WTC11 (cell line): ENCODE results near the gene PHF12. TPM values are rescaled to one million over a fixed set of nuclear protein-coding genes. Genes with fewer than 3 reads are reported as not detected.

Source experiments
- ATAC-seq: fragments of 200-7000 bp; cut with Tn5 transposase; 2 replicates; pipeline ENCODE4 v1.10.0; 2021; ENCODE audit warnings: mild to moderate bottlenecking, moderate library complexity
- CTCF ChIA-PET: fragments of 300-600 bp; sonication (Branson Sonifier 250); formaldehyde crosslinking; loops from one replicate; lab custom pipeline; 2021; ENCODE audit warnings: antibody characterized with exemption; lab: Charles Lee
- POLR2A ChIA-PET: fragments of 350-600 bp; sonication (Branson Sonifier 250); formaldehyde crosslinking; loops from one replicate; lab custom pipeline; 2021; ENCODE audit warnings: antibody characterized with exemption; lab: Charles Lee
- DNase-seq: peaks from one replicate; pipeline ENCODE4 v3.0.0; 2021; ENCODE audit warnings: low spot score
- H3K27ac Mint-ChIP-seq: 2 replicates; pipeline ENCODE4 v1.8.0; 2021; ENCODE audit warnings: mixed read lengths
- H3K27me3 Mint-ChIP-seq: 2 replicates; pipeline ENCODE4 v1.8.0; 2021; ENCODE audit warnings: low read depth, mild to moderate bottlenecking, moderate library complexity, mixed read lengths
- H3K36me3 Mint-ChIP-seq: 2 replicates; pipeline ENCODE4 v1.8.0; 2021; ENCODE audit warnings: mixed read lengths
- H3K4me1 Mint-ChIP-seq: 2 replicates; pipeline ENCODE4 v1.8.0; 2022; ENCODE audit warnings: mixed read lengths
- H3K4me3 Mint-ChIP-seq: 2 replicates; pipeline ENCODE4 v1.8.0; 2021; ENCODE audit warnings: mild to moderate bottlenecking, moderate library complexity, mixed read lengths
- H3K9me3 Mint-ChIP-seq: 2 replicates; pipeline ENCODE4 v1.8.0; 2021; ENCODE audit warnings: mixed read lengths
- ELF4 ChIP-seq: sonication (generic); formaldehyde crosslinking; IDR thresholded peaks from 2 replicates; pipeline ENCODE4 v1.8.1; 2022; ENCODE audit warnings: low read depth, mild to moderate bottlenecking, moderate library complexity, missing genetic modification reagents
- GABPB1 ChIP-seq: sonication (generic); formaldehyde crosslinking; IDR thresholded peaks from 2 replicates; pipeline ENCODE4 v1.8.1; 2023; ENCODE audit warnings: mild to moderate bottlenecking, missing genetic modification reagents
- JAZF1 ChIP-seq: fragments of 250-450 bp; sonication (Bioruptor Pico); IDR thresholded peaks from 2 replicates; pipeline ENCODE4 v1.9.0; 2021; ENCODE audit warnings: moderate library complexity, mild to moderate bottlenecking, inconsistent platforms
- NR3C1 ChIP-seq: sonication (generic); formaldehyde crosslinking; conservative IDR thresholded peaks from 2 replicates; pipeline ENCODE4 v1.8.1; 2023; ENCODE audit warnings: low read depth, mild to moderate bottlenecking, missing genetic modification reagents
- RELA ChIP-seq: sonication (generic); formaldehyde crosslinking; IDR thresholded peaks from 2 replicates; pipeline ENCODE4 v1.8.1; 2022; ENCODE audit warnings: missing genetic modification reagents, mild to moderate bottlenecking, borderline replicate concordance
- SOX15 ChIP-seq: fragments of 250-450 bp; sonication (Bioruptor Pico); IDR thresholded peaks from 2 replicates; pipeline ENCODE4 v1.9.0; 2021; ENCODE audit warnings: mild to moderate bottlenecking
- ZNF263 ChIP-seq: sonication (generic); formaldehyde crosslinking; IDR thresholded peaks from 2 replicates; pipeline ENCODE4 v1.8.1; 2022; ENCODE audit warnings: low read depth, mild to moderate bottlenecking, moderate library complexity, missing genetic modification reagents
- ZNF396 ChIP-seq: fragments of 250-450 bp; sonication (Bioruptor Pico); IDR thresholded peaks from 2 replicates; pipeline ENCODE4 v1.8.0; 2021; ENCODE audit warnings: mild to moderate bottlenecking, moderate library complexity, borderline replicate concordance
- ZNF416 ChIP-seq: fragments of 250-450 bp; sonication (Bioruptor Pico); IDR thresholded peaks from 2 replicates; pipeline ENCODE4 v1.9.0; 2021; ENCODE audit warnings: mild to moderate bottlenecking, inconsistent platforms
- ZNF423 ChIP-seq: fragments of 250-450 bp; sonication (Bioruptor Pico); IDR thresholded peaks from 2 replicates; pipeline ENCODE4 v2.1.2; 2022; ENCODE audit warnings: mild to moderate bottlenecking, moderate library complexity
- total RNA-seq: library from RNA; stranded (reverse); gene quantifications from 3 replicates; pipeline ENCODE4 v1.2.3, GENCODE V29; 2021
- TF ChIP-seq, protein P1 (sequence below): sonication (generic); formaldehyde crosslinking; IDR thresholded peaks from 2 replicates; pipeline ENCODE4 v1.8.1; 2023; ENCODE audit warnings: mild to moderate bottlenecking, missing genetic modification reagents, borderline replicate concordance
- TF ChIP-seq, protein P2 (sequence below): fragments of 250-450 bp; sonication (Bioruptor Pico); IDR thresholded peaks from 2 replicates; pipeline ENCODE4 v1.9.0; 2021; ENCODE audit warnings: moderate library complexity, mild to moderate bottlenecking, inconsistent platforms, borderline replicate concordance
- TF ChIP-seq, protein P3 (sequence below): sonication (generic); formaldehyde crosslinking; IDR thresholded peaks from 2 replicates; pipeline ENCODE4 v1.8.1; 2023; ENCODE audit warnings: mild to moderate bottlenecking, missing genetic modification reagents, moderate library complexity
- TF ChIP-seq, protein P4 (sequence below): sonication (generic); formaldehyde crosslinking; IDR thresholded peaks from 2 replicates; pipeline ENCODE4 v1.8.1; 2022; ENCODE audit warnings: low read depth, missing genetic modification reagents, borderline replicate concordance
- TF ChIP-seq, protein P5 (sequence below): sonication (generic); formaldehyde crosslinking; conservative IDR thresholded peaks from 2 replicates; pipeline ENCODE4 v1.8.1; 2022; ENCODE audit warnings: mild to moderate bottlenecking, missing genetic modification reagents
- TF ChIP-seq, protein P6 (sequence below): sonication (generic); formaldehyde crosslinking; IDR thresholded peaks from 2 replicates; pipeline ENCODE4 v1.8.1; 2023; ENCODE audit warnings: mild to moderate bottlenecking, missing genetic modification reagents
- TF ChIP-seq, protein P7 (sequence below): sonication (generic); formaldehyde crosslinking; IDR thresholded peaks from 2 replicates; pipeline ENCODE4 v1.8.0; 2022; ENCODE audit warnings: missing genetic modification reagents
- TF ChIP-seq, protein P8 (sequence below): fragments of 200-600 bp; IDR thresholded peaks from 2 replicates; pipeline ENCODE4 v1.8.0; 2022; ENCODE audit warnings: antibody characterized with exemption

The PHF12 gene
- total RNA-seq, 1 experiment from 2014 or later = 69.8 TPM

DNA sequence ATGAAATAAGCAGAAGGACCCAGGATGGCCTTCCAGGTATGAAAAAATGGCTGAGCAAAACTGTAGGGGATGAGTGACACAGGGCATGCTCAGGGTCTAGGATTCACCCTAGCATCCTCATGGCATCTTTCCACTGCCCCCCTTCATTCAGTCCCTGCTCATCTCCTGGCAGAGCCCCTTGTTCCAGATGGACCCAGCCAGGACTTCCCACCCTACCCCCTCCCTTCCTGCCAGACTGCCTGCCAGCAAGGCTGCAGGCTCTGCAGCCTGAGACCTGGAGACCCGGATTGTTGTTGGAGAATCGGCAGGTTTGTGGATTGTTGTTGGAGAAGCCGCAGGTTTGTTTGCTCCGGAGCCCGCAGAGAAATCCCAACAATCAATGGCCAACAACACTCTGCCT lies 47.9 kb upstream of the PHF12 start:
- POLR2A ChIA-PET = interaction anchor here (0.7 kb wide), 1 partner anchor 20 kb away, joined by 4 read pairs; no protein-coding TSS in a partner anchor
- TF ChIP-seq, protein P1, sequence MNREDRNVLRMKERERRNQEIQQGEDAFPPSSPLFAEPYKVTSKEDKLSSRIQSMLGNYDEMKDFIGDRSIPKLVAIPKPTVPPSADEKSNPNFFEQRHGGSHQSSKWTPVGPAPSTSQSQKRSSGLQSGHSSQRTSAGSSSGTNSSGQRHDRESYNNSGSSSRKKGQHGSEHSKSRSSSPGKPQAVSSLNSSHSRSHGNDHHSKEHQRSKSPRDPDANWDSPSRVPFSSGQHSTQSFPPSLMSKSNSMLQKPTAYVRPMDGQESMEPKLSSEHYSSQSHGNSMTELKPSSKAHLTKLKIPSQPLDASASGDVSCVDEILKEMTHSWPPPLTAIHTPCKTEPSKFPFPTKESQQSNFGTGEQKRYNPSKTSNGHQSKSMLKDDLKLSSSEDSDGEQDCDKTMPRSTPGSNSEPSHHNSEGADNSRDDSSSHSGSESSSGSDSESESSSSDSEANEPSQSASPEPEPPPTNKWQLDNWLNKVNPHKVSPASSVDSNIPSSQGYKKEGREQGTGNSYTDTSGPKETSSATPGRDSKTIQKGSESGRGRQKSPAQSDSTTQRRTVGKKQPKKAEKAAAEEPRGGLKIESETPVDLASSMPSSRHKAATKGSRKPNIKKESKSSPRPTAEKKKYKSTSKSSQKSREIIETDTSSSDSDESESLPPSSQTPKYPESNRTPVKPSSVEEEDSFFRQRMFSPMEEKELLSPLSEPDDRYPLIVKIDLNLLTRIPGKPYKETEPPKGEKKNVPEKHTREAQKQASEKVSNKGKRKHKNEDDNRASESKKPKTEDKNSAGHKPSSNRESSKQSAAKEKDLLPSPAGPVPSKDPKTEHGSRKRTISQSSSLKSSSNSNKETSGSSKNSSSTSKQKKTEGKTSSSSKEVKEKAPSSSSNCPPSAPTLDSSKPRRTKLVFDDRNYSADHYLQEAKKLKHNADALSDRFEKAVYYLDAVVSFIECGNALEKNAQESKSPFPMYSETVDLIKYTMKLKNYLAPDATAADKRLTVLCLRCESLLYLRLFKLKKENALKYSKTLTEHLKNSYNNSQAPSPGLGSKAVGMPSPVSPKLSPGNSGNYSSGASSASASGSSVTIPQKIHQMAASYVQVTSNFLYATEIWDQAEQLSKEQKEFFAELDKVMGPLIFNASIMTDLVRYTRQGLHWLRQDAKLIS (CRISPR knock-in tag) = no peak
- TF ChIP-seq SOX15 (CRISPR knock-in tag) = no peak
- TF ChIP-seq, protein P2, sequence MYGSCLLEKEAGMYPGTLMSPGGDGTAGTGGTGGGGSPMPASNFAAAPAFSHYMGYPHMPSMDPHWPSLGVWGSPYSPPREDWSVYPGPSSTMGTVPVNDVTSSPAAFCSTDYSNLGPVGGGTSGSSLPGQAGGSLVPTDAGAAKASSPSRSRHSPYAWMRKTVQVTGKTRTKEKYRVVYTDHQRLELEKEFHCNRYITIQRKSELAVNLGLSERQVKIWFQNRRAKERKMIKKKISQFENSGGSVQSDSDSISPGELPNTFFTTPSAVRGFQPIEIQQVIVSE = no peak
- TF ChIP-seq, all 79 proteins: peak for 0
- no peaks in the 10 kb centered on the region for H3K9me3 Mint-ChIP-seq
- H3K36me3 Mint-ChIP-seq = no peaks in the 10 kb centered on the region
- CTCF ChIA-PET = interaction anchor here (0.9 to 17.6 kb wide), 2 partner anchors 34 to 115 kb away, joined by 3 to 228 read pairs; no protein-coding TSS in a partner anchor
- H3K4me3 Mint-ChIP-seq = no peak overlapping the region
- DNase-seq = no peak
- H3K27ac Mint-ChIP-seq = no peak overlapping the region
- peaks cover 34% of the 10 kb centered on the region for H3K27me3 Mint-ChIP-seq
- no peak for ATAC-seq
- H3K4me1 Mint-ChIP-seq = peaks cover 48% of the 10 kb centered on the region

DNA sequence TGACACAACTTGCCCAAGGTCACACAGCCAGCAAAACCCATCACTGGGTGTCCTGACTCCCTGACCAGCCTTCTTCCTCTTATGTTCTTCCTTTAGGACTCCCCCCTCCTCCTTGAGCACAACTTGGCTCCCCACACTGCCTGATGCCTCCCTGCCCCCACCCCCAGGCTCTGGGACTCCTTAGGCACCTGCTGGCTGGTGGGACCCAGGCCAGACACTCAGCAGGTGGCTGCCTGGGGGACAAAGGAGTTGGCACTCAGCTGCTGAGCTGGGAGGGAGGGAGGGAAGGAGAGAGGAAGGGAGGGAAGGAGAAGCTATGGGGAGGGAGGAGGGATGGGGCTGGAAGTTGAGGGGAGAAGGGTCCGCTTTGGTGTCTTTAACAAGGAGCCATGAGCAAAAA lies 46.5 kb upstream of the PHF12 start:
- H3K4me1 Mint-ChIP-seq = peaks cover 36% of the 10 kb centered on the region
- ATAC-seq (no peak), DNase-seq (no peak)
- peaks cover 21% of the 10 kb centered on the region for H3K27me3 Mint-ChIP-seq
- no peaks in the 10 kb centered on the region for H3K36me3 Mint-ChIP-seq
- no peak overlapping the region for H3K27ac Mint-ChIP-seq
- H3K9me3 Mint-ChIP-seq = no peaks in the 10 kb centered on the region
- ChIA-PET POLR2A (no interaction called here), CTCF (interaction anchor here (17.6 kb wide), 1 partner anchor 116 kb away, joined by 228 read pairs; no protein-coding TSS in a partner anchor)
- H3K4me3 Mint-ChIP-seq = no peak overlapping the region
- TF ChIP-seq JAZF1 (CRISPR knock-in tag) = no peak
- no peak for TF ChIP-seq ZNF396 (CRISPR knock-in tag)
- TF ChIP-seq SOX15 (CRISPR knock-in tag) = no peak
- TF ChIP-seq ZNF423 (CRISPR knock-in tag) = no peak
- TF ChIP-seq, protein P3, sequence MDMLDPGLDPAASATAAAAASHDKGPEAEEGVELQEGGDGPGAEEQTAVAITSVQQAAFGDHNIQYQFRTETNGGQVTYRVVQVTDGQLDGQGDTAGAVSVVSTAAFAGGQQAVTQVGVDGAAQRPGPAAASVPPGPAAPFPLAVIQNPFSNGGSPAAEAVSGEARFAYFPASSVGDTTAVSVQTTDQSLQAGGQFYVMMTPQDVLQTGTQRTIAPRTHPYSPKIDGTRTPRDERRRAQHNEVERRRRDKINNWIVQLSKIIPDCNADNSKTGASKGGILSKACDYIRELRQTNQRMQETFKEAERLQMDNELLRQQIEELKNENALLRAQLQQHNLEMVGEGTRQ = no peak
- no peak for TF ChIP-seq ZNF416 (CRISPR knock-in tag)
- TF ChIP-seq, protein P4, sequence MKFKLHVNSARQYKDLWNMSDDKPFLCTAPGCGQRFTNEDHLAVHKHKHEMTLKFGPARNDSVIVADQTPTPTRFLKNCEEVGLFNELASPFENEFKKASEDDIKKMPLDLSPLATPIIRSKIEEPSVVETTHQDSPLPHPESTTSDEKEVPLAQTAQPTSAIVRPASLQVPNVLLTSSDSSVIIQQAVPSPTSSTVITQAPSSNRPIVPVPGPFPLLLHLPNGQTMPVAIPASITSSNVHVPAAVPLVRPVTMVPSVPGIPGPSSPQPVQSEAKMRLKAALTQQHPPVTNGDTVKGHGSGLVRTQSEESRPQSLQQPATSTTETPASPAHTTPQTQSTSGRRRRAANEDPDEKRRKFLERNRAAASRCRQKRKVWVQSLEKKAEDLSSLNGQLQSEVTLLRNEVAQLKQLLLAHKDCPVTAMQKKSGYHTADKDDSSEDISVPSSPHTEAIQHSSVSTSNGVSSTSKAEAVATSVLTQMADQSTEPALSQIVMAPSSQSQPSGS (CRISPR knock-in tag) = no peak
- TF ChIP-seq ELF4 (CRISPR knock-in tag) = no peak
- no peak for TF ChIP-seq GABPB1
- no peak for TF ChIP-seq NR3C1 (CRISPR knock-in tag)
- TF ChIP-seq, protein P5, sequence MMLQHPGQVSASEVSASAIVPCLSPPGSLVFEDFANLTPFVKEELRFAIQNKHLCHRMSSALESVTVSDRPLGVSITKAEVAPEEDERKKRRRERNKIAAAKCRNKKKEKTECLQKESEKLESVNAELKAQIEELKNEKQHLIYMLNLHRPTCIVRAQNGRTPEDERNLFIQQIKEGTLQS = no peak
- TF ChIP-seq ZNF263 = no peak
- TF ChIP-seq, protein P6, sequence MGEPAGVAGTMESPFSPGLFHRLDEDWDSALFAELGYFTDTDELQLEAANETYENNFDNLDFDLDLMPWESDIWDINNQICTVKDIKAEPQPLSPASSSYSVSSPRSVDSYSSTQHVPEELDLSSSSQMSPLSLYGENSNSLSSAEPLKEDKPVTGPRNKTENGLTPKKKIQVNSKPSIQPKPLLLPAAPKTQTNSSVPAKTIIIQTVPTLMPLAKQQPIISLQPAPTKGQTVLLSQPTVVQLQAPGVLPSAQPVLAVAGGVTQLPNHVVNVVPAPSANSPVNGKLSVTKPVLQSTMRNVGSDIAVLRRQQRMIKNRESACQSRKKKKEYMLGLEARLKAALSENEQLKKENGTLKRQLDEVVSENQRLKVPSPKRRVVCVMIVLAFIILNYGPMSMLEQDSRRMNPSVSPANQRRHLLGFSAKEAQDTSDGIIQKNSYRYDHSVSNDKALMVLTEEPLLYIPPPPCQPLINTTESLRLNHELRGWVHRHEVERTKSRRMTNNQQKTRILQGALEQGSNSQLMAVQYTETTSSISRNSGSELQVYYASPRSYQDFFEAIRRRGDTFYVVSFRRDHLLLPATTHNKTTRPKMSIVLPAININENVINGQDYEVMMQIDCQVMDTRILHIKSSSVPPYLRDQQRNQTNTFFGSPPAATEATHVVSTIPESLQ (CRISPR knock-in tag) = no peak
- TF ChIP-seq, protein P7, sequence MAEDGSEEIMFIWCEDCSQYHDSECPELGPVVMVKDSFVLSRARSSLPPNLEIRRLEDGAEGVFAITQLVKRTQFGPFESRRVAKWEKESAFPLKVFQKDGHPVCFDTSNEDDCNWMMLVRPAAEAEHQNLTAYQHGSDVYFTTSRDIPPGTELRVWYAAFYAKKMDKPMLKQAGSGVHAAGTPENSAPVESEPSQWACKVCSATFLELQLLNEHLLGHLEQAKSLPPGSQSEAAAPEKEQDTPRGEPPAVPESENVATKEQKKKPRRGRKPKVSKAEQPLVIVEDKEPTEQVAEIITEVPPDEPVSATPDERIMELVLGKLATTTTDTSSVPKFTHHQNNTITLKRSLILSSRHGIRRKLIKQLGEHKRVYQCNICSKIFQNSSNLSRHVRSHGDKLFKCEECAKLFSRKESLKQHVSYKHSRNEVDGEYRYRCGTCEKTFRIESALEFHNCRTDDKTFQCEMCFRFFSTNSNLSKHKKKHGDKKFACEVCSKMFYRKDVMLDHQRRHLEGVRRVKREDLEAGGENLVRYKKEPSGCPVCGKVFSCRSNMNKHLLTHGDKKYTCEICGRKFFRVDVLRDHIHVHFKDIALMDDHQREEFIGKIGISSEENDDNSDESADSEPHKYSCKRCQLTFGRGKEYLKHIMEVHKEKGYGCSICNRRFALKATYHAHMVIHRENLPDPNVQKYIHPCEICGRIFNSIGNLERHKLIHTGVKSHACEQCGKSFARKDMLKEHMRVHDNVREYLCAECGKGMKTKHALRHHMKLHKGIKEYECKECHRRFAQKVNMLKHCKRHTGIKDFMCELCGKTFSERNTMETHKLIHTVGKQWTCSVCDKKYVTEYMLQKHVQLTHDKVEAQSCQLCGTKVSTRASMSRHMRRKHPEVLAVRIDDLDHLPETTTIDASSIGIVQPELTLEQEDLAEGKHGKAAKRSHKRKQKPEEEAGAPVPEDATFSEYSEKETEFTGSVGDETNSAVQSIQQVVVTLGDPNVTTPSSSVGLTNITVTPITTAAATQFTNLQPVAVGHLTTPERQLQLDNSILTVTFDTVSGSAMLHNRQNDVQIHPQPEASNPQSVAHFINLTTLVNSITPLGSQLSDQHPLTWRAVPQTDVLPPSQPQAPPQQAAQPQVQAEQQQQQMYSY (CRISPR knock-in tag) = no peak
- TF ChIP-seq RELA (CRISPR knock-in tag) = no peak
- TF ChIP-seq, protein P8, sequence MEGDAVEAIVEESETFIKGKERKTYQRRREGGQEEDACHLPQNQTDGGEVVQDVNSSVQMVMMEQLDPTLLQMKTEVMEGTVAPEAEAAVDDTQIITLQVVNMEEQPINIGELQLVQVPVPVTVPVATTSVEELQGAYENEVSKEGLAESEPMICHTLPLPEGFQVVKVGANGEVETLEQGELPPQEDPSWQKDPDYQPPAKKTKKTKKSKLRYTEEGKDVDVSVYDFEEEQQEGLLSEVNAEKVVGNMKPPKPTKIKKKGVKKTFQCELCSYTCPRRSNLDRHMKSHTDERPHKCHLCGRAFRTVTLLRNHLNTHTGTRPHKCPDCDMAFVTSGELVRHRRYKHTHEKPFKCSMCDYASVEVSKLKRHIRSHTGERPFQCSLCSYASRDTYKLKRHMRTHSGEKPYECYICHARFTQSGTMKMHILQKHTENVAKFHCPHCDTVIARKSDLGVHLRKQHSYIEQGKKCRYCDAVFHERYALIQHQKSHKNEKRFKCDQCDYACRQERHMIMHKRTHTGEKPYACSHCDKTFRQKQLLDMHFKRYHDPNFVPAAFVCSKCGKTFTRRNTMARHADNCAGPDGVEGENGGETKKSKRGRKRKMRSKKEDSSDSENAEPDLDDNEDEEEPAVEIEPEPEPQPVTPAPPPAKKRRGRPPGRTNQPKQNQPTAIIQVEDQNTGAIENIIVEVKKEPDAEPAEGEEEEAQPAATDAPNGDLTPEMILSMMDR = no peak
